A549 treated with CORT108297 at 1 μM for 4 hours (cell line): ENCODE results near the gene MAGEB4. TPM values are rescaled to one million over a fixed set of nuclear protein-coding genes. Genes with fewer than 3 reads are reported as not detected.

Source experiments
- total RNA-seq: library from RNA; stranded (reverse); fragments of 200-300 nt; extraction: Qiagen RNA extraction; gene quantifications from 5 replicates; pipeline ENCODE4 v1.2.3, GENCODE V29; 2022

MAGEB4 gene
- total RNA-seq = not detected in 5 replicates

GRCh38 chrX:30241724-30242415, at the start of gene MAGEB4:
Gene MAGEB4, plus strand, starts transcription at chrX:30242000. Its CDS starts 136 bp downstream, at chrX:30242136.

GRCh38 chrX:30215357-30215843, 26.4 kb upstream of the MAGEB4 start, which contains the start of gene MAGEB2:
Gene MAGEB2, plus strand, starts transcription at chrX:30215563. Its CDS starts 3,018 bp downstream, at chrX:30218581.

GRCh38 chrX:30230395-30230794, 11.4 kb upstream of the MAGEB4 start, which contains the start of gene MAGEB3:
Gene MAGEB3, plus strand, starts transcription at chrX:30230657. Its CDS starts 5,268 bp downstream, at chrX:30235925.

GRCh38 chrX:30246769-30247489, 5.1 kb downstream of the MAGEB4 start, which contains the start of gene MAGEB1:
Gene MAGEB1, plus strand, starts transcription at chrX:30247146. Its CDS starts 3,348 bp downstream, at chrX:30250494.

Other genes with a start within 250 kb of the MAGEB4 start
- not detected in 5 replicates for gene MAGEB2, start 26.4 kb upstream of the MAGEB4 start, total RNA-seq
- not detected in 5 replicates for gene MAGEB3, start 11.3 kb upstream of the MAGEB4 start, total RNA-seq
- not detected in 5 replicates for gene MAGEB1, start 5.1 kb downstream of the MAGEB4 start, total RNA-seq
- 20.9 to 50.9 TPM (median 32.0 TPM) in 5 replicates for gene NR0B1, start 67.4 kb downstream of the MAGEB4 start, total RNA-seq